H1 (cell line): Measurements from ENCODE around the gene DEAF1. TPM values are rescaled to one million over a fixed set of nuclear protein-coding genes. Genes with fewer than 3 reads are reported as not detected.

Experiments
- ATF2 ChIP-seq: IDR thresholded peaks from 2 replicates; pipeline ENCODE4 v1.6.1; 2012; ENCODE audit warnings: low read length, inconsistent platforms
- EP300 ChIP-seq, 2 experiments: IDR thresholded peaks; 1 replicate in 1 of 2; 2 replicates in 1 of 2; pipeline ENCODE4 v1.6.1; 2011 to 2012; ENCODE audit warnings: low read depth in 2 of 2, low read length in 2 of 2, mild to moderate bottlenecking in 2 of 2, borderline replicate concordance in 1 of 2, inconsistent platforms in 1 of 2, moderate library complexity in 1 of 2
- FOSL1 ChIP-seq: IDR thresholded peaks from 2 replicates; pipeline ENCODE4 v1.6.1; 2011; ENCODE audit warnings: mild to moderate bottlenecking, low read depth, low read length, moderate library complexity; ENCODE audit not compliant: insufficient read depth
- GABPA ChIP-seq: IDR thresholded peaks from 2 replicates; pipeline ENCODE4 v1.6.1; 2011; ENCODE audit warnings: mild to moderate bottlenecking, low read length, moderate library complexity, borderline replicate concordance; ENCODE audit not compliant: insufficient read depth
- RBBP5 ChIP-seq: IDR thresholded peaks from 2 replicates; pipeline ENCODE4 v1.7.1; 2012; ENCODE audit warnings: low read depth, mild to moderate bottlenecking, inconsistent platforms, low read length, moderate library complexity, borderline replicate concordance
- SP1 ChIP-seq: IDR thresholded peaks from 2 replicates; pipeline ENCODE4 v1.6.1; 2011; ENCODE audit warnings: low read depth, low read length
- polyA plus RNA-seq, 7 experiments: library from polyadenylated mRNA; depleted of rRNA in 3 of 7; stranded (reverse) in 5 of 7; unstranded in 2 of 7; fragments of >200 nt in 5 of 7; fragments of 200-250 nt in 2 of 7; gene quantifications; 1 replicate in 5 of 7; 2 replicates in 1 of 7; 4 replicates in 1 of 7; pipeline versions ENCODE4 v1.2.1 to v1.2.3, GENCODE V29; 2011 to 2013; ENCODE audit warnings: missing spikeins in 2 of 7, mixed read lengths in 2 of 7
- total RNA-seq: library from RNA; stranded (reverse); fragmentation: NEBNext Ultra II Directional; extraction: Animal tissue kit (Norgen Biotek cat#: 25700); gene quantifications from 2 replicates; pipeline ENCODE4 v1.2.1, GENCODE V29; 2021

DEAF1 gene
- total and polyA plus RNA-seq, 2 of the 8 experiments (the other 6 are each of a cell fraction or from before 2014, with no cell fraction given) = 47.3 to 58.4 TPM

- TF ChIP-seq GABPA (no peak), EP300 (IDR thresholded peaks at IDR 0.05; ENCODE audit: borderline replicate concordance in 1 of 2, low read depth in 2 of 2, low read length in 2 of 2) (no peak), FOSL1 (no peak), ATF2 (no peak), RBBP5 (no peak), SP1 (no peak)
- TF ChIP-seq, all 59 proteins: peak for 0
Observed at GRCh38 chr11:701741-702461, 6.9 kb upstream of the DEAF1 start (continued).
